ENCODE results near the gene RAB4B.
A peak's percentile ranks its signal among the peaks of the same experiment; 100 is the strongest.
"Not testable (repeated sequence)": the region's sequence is repeated elsewhere in the genome, so short reads cannot be mapped to it uniquely, and the experiment has no call there.

RAB4B gene

DNA sequence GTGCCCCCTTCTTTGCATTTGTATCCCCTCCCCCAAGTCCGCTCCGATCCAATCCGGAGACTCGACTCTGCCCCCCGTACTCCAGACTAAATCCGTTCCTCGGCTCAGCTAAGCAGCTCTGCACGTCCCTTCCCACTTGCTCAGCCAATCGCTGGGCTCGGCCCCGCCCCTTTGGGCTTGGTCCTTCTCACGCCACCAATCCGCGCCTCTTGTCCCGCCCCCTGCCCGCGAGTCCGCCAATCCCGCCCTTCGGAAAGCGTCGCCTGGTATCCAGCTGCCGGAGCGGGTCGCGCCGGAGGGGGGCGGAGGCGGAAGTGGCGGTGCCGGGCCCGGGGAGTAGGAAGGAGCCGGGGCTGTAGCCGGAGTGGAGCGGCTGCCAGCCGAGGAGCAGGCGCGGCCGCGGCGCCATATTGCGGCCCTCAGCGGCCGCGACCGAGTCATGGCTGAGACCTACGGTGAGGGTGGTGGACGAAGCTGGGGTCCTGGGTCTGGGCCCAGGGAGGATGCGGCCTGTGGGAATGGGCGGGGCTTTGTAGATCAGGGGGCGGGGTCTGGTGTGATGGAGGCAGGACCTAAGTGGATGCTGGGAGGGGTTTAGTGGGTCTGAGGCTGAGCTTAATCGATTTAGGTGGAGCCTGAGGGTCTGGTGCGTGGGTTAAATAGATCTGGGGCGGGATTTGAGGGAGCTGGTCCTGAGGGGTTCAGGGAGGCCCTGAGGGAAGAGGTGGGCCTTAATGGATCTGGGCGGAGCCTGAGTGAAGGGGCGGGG lies at the start of gene RAB4B:
RAB4B (plus strand) TSS at position 311 of the 769 bp plus-strand sequence; CDS start at position 440, 129 bp downstream.
- peak; percentile 32 for TF ChIP-seq POLR2A (IDR thresholded peaks at IDR 0.05; ENCODE audit: low read depth, low read length)
- FAIRE-seq, result peak; percentile 48
- DNase-seq (ENCODE audit: insufficient read length, low spot score), result peak; percentile 97

DNA sequence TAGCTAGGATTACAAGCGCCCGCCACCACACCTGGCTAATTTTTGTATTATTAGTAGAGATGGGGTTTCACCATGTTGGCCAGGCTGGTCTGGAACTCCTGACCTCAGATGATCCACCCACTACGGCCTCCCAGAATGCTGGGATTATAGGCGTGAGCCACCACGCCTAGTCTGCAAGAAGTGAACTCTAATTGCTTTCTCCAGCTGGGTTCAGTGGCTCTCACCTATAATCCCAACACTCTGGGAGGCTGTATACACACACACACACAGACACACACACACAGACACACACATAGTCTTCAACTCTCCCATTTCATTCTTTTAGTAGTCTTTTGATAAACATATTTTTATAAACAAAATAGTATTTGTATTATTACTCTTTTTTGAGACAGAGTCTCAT lies 48.0 kb upstream of the RAB4B start:
- not testable (repeated sequence) for DNase-seq (ENCODE audit: insufficient read length, low spot score); FAIRE-seq

GRCh38 chr19:40732304-40732703 lies 45.7 kb upstream of the RAB4B start:
- DNase-seq (ENCODE audit: insufficient read length, low spot score); FAIRE-seq: not testable (repeated sequence)

DNA sequence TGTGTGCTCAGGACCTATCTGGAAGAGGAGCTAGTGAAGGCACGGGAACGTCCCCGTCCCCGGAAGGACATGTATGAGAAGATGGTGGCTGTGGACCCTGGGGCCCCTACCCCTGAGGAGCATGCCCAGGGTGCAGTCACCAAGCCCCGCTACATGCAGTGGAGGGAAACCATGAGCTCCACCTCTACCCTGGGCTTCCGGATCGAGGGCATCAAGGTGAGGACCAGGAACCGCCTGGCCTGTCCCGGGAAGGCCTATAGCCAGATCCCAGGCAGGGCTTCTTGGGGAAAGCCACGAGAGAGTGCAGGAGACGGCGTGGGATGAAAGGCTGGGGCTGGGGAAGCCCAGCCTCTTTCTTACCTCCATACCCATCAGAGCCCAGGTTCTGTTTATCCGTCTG lies 44.9 kb upstream of the RAB4B start:
- no peak for TF ChIP-seq POLR2A (IDR thresholded peaks at IDR 0.05; ENCODE audit: low read depth, low read length)
- FAIRE-seq (no peak), DNase-seq (ENCODE audit: insufficient read length, low spot score) (no peak)

- FAIRE-seq, result no peak
- DNase-seq (ENCODE audit: insufficient read length, low spot score), result no peak
- TF ChIP-seq POLR2A (IDR thresholded peaks at IDR 0.05; ENCODE audit: low read depth, low read length), result no peak
Observed at GRCh38 chr19:40735013-40735771, 42.9 kb upstream of the RAB4B start.

GRCh38 chr19:40736661-40737060 lies 41.4 kb upstream of the RAB4B start:
- no peak for TF ChIP-seq POLR2A (IDR thresholded peaks at IDR 0.05; ENCODE audit: low read depth, low read length)

DNA sequence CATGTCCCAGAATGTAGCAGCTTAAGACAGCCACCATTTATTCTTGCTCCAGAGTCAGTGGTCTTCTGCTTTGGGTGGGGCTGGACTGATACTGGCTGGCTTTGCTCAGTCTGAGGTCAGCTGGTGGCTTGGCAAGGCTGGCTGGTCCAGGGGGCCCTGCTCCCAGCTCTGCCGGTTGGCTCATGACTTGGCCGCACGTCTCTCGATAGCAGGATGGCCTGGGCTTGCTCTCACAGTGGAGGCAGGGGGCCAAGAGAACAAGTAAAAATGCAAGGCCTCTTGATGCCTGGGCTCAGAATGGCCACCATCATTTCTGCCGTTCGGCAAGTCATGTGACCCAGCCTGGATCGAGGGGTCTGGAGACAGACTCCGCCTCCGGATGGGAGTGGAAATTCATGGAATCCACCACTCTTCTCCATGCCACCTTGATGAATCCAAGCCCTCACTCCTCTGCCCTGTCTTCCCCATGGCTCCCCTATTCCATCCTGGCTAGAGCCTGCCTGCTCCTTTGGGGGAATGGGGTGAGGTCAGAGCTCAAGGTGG lies 40.9 kb upstream of the RAB4B start:
- no peak for DNase-seq (ENCODE audit: insufficient read length, low spot score)
- FAIRE-seq, result no peak
- TF ChIP-seq POLR2A (IDR thresholded peaks at IDR 0.05; ENCODE audit: low read depth, low read length), result no peak

More at GRCh38 chr19:40736661-40737060, 41.4 kb upstream of the RAB4B start:
- DNase-seq (ENCODE audit: insufficient read length, low spot score) (no peak), FAIRE-seq (no peak)

- DNase-seq (ENCODE audit: insufficient read length, low spot score), result no peak
- TF ChIP-seq POLR2A (IDR thresholded peaks at IDR 0.05; ENCODE audit: low read depth, low read length), result no peak
- FAIRE-seq, result no peak
Observed at GRCh38 chr19:40739030-40739839, 38.8 kb upstream of the RAB4B start.

GRCh38 chr19:40739871-40740703 lies 38.0 kb upstream of the RAB4B start:
- TF ChIP-seq POLR2A (IDR thresholded peaks at IDR 0.05; ENCODE audit: low read depth, low read length), result no peak
- no peak for DNase-seq (ENCODE audit: insufficient read length, low spot score)
- no peak for FAIRE-seq

DNA sequence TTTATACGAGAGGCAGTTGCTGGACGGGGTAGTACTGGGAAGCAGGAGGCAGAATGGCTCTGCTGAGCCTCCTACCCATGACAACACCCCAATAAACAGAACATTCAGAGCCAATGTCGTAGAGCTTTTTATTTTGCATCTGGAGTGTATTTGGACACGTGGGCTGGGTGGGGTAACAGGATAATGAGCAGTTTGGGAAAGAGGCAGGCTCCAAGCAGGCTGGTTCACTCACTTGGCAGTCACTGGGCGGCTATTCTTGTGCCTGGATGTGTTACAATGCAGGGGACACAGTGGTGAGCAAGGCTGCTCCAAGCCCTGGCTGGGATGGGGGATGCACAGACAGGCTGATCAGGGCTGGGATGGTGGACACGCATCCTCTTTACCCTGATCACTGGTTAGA lies 37.3 kb upstream of the RAB4B start:
- TF ChIP-seq POLR2A (IDR thresholded peaks at IDR 0.05; ENCODE audit: low read depth, low read length), result no peak

DNA sequence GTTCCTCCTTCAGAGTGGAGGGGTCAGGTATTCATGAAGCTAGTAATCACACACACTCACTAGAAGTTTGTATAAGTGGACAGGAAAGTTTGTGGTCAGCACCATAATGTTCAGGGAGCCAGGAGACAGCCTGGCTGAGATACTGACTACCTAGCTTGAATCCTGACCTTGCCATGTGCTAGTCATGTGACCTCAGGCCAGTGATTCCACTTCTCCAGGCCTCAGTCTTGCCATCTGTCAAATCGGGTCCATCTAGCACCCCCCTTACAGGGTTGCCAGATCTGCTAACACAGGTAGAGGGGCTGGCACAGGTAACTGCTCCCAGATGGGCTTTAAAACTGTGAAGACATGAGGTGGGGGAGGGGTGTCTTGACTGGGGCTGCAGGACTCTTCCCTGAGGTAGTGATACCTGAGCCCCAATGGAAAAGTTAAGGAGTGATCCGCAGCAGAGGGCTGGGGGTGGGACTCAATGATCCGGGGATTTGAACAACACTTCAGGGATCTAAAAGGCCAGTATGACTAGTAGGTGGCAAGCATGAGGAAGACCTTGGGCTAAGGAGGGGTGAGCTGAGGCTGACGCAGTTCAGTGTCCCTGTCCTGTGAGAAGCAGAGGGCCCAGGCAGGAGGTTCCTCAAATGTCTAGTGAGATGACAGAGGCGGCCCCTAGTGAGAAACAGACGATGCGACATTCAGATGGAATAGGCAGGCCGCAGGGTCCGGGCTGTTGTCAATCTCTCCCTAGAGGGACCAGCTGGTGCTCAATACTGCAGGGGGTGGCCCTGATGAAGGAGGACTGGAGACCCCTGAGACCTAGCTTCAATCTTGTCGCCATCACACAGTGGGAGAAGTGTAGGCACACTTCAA lies 36.3 kb upstream of the RAB4B start:
- no peak for TF ChIP-seq POLR2A (IDR thresholded peaks at IDR 0.05; ENCODE audit: low read depth, low read length)
- FAIRE-seq (no peak), DNase-seq (ENCODE audit: insufficient read length, low spot score) (no peak)

More for the DNA sequence above, 37.3 kb upstream of the RAB4B start:
- DNase-seq (ENCODE audit: insufficient read length, low spot score) (no peak), FAIRE-seq (no peak)

DNA sequence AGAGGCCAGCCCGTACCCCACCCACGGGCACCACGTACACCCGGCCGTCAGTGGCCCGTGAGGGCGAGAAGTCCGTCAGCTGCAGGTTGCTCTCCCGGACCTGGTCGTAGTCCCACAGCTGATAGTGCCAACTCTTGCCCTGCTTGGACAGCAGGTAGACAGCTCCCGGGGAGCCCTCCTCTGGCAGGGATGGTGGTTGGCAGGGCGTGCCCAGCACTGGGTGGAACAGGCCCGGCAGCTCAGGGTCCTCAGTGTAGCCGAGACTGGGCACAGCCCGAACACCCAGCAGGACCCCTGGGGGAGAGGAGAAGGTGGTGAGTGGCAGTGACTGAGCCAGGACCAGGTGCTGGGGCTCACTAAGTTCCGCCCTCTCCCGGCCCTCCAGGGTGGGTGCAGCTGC lies 35.6 kb upstream of the RAB4B start:
- no peak for DNase-seq (ENCODE audit: insufficient read length, low spot score)
- no peak for FAIRE-seq
- TF ChIP-seq POLR2A (IDR thresholded peaks at IDR 0.05; ENCODE audit: low read depth, low read length), result no peak

Measured in H54 (cell line).